SK-N-MC (cell line): ENCODE data around the gene ACTMAP.

Experiments used
- EZH2 ChIP-seq: fragments of 200-600 bp; sonication (generic); IDR thresholded peaks from one replicate; pipeline ENCODE4 v1.6.1; 2017; ENCODE audit warnings: antibody characterized with exemption
- POLR2AphosphoS5 ChIP-seq: IDR thresholded peaks from 2 replicates; pipeline ENCODE4 v1.6.1; 2012; ENCODE audit warnings: mild to moderate bottlenecking, low read depth, low read length, borderline replicate concordance

DNA sequence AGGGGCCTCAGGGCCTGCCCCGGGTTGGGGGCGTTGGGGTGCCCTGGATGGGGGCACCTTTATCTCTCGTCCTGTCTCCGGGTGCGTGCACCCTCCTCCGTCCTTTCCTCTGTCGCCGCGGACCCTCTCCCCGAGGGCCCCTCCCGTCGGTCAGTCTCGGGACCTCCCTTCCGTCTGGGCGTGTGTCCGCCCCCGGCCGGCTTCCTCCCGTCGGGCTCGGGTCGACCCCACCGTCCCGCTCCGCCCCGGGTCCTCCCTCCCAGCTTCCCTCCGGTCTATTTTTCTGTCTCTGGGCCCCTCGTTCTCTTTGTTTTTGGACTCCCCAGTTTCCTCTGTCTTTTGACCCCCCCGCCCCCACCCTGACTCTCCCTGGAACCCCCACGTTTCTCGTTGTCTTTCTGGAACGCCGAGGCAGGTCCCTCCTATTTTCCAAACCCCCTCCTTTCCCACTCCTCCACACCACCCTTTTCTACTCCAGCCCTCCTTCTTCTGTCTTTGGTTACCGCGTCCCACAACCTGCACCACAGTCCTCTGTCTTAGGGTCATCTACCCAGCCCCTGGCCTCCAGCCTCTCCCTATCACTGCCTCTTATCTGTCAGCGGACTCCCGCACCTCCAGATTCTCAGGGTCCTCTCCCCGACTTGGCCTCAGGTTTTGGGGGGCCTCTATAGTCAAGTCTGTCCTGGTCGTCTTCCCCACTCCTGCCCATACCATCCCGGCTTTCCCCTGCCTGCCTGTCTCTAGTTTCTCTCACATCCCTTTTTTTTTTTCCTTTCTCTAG, 49.5 kb upstream of the ACTMAP start:
- TF ChIP-seq POLR2AphosphoS5 (no peak), EZH2 (no peak)
